SK-N-SH treated with all-trans-retinoic acid at 6 μM for 48 hours (cell line): ENCODE data around the gene SMAP2.

Source experiments
- ARNTL ChIP-seq: fragments of 450-650 bp; formaldehyde crosslinking; IDR thresholded peaks from 2 replicates; pipeline ENCODE4 v1.5.0; 2020; ENCODE audit warnings: low read depth, mild to moderate bottlenecking, moderate library complexity, borderline replicate concordance
- OSR1 ChIP-seq: fragments of 250-450 bp; sonication (Bioruptor Pico); IDR thresholded peaks from 2 replicates; pipeline ENCODE4 v1.8.0; 2022; ENCODE audit warnings: moderate library complexity, mild to moderate bottlenecking, inconsistent platforms
- ZC3H10 ChIP-seq: fragments of 250-450 bp; sonication (Bioruptor Pico); IDR thresholded peaks from 2 replicates; pipeline ENCODE4 v1.5.1; 2021; ENCODE audit warnings: mild to moderate bottlenecking, moderate library complexity
- ZNF565 ChIP-seq: fragments of 450-650 bp; formaldehyde crosslinking; conservative IDR thresholded peaks from 2 replicates; pipeline ENCODE4 v1.5.0; 2020; ENCODE audit warnings: low read depth, mild to moderate bottlenecking, moderate library complexity

DNA sequence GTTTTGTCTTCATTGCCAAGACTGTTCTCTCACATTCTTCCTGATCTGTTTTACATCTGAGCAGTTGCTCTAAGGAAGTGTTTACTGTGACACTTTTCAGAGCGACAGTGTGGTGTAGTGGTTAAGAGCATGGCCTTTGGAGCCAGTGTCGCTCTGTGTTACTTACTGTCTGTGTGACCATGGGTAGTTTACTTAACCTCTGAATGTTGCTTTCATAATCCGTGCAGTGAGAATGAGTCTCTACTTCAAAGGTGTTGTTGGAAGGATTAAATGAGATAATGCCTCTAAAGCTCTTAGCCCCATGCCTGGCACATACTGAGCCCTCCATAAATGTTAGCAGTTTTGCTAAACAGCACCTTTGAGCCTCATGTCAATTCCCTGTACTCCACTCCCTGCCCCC lies 40.8 kb downstream of the SMAP2 start:
- TF ChIP-seq ARNTL (CRISPR knock-in tag): no peak
- TF ChIP-seq ZNF565 (CRISPR knock-in tag): no peak
- TF ChIP-seq ZC3H10 (CRISPR knock-in tag): no peak
- TF ChIP-seq OSR1 (CRISPR knock-in tag): no peak
